Stimulated activated CD8-positive, alpha-beta memory T cell treated with anti-CD3 and anti-CD28 coated beads, Interleukin-15, amount 100 ng/mL, for 4 hours (primary cell): ENCODE measurements around the gene MICA.
"Not testable (repeated sequence)": the region's sequence is repeated elsewhere in the genome, so short reads cannot be mapped to it uniquely, and the experiment has no call there.

Source experiments
- DNase-seq, 2 donors: peaks; one replicate each; pipeline ENCODE4 v3.0.0-alpha.2; 2020; ENCODE audit warnings: low read depth in 2 of 2

The MICA gene

GRCh38 chr6:31383149-31383548 lies 20.2 kb upstream of the MICA start:
- no peak for DNase-seq

DNA sequence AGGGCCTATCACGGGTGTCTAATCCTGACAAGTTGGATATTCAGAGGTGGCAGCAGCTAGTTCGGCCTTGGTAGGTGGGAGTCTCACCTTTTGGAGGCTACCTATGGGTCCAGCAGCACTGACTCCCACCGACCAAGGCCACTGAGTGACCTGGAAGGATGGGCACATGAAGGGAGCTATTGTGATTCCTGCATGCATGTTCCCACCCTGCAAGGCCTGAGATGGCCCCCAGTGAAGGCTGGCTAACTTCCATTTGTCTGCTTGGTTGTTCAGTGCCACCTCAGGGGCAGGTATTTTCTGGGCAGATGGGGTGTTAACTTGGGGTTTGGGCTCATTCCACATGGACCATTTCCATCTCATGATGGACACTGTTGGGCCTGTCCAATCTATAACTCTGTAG lies 18.4 kb upstream of the MICA start:
- DNase-seq: no peak

GRCh38 chr6:31386099-31386498 lies 17.3 kb upstream of the MICA start:
- no peak for DNase-seq

GRCh38 chr6:31386977-31387376 lies 16.4 kb upstream of the MICA start:
- DNase-seq: no peak

DNA sequence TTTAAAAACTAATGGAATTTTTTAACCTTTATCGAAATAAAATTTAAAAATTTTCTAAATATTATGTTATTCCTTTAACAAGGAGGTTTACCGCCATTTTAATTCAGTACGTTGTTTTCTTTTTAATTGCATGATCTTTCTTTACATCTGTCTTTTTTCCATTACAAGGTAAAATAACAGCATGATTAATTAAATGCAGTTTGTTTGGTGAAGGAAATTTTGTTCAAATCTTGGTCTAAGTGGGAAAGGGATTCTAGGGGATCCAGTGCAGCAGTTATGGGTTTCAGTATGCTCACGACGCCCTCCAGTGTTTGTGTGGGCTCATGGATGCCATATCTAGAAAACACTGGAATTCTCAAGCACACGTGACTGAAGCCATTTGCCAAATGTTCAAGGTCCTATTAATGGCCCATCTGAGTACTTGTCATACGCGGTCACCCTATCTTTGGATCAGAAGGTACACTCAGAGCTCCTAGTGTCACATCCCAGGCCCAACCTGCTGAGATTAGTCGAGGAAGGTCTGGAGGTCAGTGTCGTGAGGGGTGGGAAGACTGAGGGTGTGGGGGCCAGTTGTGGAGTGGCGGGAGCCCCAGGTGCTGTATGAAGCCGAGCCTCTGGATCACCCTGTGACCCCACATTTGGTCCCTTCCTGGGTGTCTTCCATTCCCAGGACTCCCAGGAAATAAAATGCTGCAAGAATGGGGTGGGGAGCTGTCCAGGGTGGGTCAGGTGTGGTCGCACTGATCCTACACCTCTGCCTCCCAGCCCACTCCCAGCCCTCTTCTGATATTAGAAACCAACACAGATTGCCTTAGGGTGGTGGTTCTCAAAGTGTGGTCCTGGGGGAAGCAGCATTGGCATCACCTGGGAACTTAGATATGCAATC lies 14.2 kb upstream of the MICA start:
- not testable (repeated sequence) for DNase-seq

- not testable (repeated sequence) for DNase-seq
These were observed 13.6 kb upstream of the MICA start for GRCh38 chr6:31389802-31390132.

DNA sequence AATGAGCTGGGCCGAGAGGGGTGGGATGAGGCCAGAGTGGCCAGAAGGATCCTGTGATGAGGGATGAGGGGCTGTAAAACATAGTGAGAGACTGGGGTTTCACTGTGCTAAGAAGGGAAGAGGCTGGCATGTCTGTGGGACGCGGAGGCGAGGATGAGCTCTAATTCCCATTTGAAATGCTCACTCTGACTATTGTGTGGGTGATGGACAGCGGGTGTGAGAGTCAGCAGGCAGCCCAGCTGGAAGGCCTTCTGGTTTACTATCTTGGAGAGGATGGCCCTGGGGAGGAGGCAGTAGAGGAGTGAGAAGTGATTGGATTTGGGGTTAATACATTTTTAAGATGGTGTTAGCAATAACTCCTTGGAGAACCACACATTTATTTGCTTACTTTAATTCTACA lies 9.5 kb upstream of the MICA start:
- no peak for DNase-seq

DNA sequence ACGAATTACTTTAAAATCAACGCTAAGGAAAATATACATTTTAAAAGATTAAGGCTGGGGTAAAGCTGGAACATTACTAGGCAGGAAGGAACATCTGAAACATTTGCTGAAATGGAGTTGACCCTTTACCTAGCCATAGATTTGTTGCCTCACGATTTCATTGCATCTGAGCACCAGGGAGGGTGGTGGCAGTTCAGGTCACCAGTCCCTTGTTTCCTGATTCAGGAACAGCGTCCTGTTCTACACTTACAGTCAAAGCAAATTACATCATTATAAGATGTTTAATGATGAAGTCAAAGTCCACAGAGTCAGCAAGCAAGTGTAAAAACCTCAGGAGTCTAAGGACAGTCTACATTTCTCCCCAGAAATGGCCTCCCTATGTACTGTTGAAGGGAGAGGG lies 9.0 kb upstream of the MICA start:
- no peak for DNase-seq

DNA sequence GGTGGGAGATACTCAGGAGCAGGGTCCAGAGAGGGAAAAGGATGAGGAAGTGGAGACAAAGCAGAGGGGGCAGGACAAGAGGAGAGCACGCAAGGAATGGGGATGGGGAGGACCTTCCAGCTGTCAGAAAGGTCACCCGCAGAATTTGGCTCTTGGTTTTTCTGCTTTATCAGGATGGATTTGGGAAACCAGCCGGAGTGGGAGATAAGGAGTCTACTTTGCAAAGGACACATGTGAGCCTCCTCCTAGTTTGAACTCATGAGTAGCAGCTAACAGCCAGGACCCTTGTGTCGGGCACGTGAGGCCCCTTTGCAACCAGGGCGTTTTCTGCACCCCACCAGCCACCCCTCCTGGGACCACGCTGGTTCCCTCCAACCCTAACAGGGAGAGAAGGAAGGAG lies 7.6 kb upstream of the MICA start:
- no peak for DNase-seq

- peak; percentile 68 to 82 for DNase-seq
These were observed 6.8 kb upstream of the MICA start for GRCh38 chr6:31396422-31397152.

GRCh38 chr6:31397153-31397499 lies 6.3 kb upstream of the MICA start:
- DNase-seq: not testable (repeated sequence)

DNA sequence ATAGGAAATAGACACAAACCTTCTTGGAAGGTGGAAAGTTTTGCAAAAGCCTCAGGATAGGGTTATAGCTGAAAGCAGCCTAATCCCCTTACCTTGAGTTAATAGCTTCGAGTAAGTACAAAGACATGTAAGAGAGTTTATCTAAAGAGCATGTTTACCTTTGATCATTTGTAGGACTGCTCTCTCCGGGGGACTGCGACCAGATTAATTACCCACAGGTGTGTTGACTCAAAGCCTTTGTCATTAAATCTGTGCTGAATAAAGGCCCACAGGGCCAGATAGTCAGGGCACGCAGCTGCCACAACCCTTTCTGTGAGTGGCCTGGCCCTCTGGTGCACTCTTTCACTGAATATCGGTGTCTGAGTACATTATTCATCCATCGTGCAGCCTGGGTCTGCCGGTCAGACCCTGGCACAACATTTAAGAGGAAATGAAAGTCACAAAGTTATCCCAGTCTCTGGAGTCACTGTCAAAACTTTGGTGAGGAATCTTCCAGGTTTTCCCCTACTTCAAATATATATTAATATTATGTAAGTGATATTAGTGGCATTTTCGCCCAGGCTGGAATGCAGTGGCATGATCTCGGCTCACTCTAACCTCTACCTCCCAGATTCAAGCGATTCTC lies 5.4 kb upstream of the MICA start:
- DNase-seq: no peak

- peak; percentile 39 to 49 for DNase-seq
These were observed 3.6 kb upstream of the MICA start for GRCh38 chr6:31399589-31400466.

DNA sequence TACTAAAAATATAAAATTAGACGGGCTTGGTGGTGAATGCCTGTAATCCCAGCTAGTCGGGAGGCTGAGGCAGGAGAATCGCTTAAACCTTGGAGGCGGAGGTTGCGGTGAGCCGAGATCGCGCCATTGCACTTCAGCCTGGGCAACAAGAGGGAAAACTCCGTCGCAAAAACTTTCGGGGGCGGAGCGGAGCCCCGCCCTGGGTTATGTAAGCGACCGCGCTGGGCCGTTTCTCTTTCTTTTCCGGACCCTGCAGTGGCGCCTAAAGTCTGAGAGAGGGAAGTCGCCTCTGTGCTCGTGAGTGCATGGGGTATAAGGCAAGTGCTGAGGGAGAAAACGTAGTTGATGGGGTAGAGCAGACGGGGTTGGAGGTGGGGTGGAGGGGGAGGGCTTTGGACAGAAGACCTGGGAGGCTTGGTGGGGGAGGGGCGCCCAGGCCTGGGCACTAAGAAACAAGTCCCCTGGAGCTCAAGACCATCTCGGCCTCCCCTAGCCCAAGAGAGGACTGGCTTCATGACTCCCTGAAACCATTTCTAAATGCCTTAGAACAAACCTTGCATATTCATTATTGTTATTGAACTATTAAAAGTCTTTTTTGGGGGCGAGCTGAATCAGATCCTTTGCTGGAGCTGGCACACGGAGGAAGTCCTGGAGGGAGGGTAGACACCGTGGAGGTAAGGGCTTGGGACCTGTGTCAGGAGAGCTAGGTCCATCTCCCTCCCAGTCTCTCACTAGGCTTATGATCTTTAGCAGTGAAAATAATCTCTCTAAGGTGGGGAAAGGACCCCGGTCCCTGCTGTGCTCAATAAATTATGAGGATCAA lies 2.7 kb upstream of the MICA start:
- DNase-seq: peak; percentile 54 to 57

- DNase-seq: no peak
These were observed 2.0 kb upstream of the MICA start for GRCh38 chr6:31401403-31401802.

GRCh38 chr6:31402324-31403282 lies 792 bp upstream of the MICA start:
- no peak for DNase-seq

DNA sequence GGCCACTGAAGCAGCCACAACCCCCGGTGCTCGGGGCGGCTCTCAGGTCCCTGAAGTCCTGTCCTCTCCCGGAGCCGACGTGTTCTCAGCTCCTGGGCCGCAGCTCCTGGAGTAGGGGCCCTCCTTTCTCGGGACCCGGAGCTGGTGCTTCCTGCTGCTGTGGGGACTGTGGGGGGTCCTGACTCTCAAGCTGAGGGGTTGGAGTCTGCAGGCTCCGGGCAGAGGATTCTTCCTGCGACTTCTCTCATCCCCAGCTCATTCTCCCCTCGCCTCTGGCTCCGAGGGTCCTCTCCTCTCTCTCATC lies 618 bp downstream of the MICA start:
- DNase-seq: not testable (repeated sequence)

DNA sequence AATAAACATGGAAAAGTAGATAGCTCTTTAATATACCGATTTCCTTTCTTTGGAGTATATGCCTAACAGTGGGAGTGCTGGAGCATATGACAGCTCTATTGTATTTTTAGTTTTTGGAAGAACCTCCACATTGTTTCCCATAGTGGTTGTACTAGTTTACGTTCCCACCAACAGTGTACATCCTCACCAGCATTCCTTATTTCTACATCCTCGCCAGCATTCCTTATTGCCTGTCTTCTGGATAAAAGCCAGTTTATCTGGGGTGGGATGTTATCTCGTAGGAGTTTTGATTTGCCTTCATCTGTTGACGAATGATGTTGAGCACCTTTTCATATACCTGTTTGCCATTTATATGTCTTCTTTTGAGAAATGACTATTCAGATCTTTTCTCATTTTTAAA lies 2.6 kb downstream of the MICA start:
- no peak for DNase-seq

DNA sequence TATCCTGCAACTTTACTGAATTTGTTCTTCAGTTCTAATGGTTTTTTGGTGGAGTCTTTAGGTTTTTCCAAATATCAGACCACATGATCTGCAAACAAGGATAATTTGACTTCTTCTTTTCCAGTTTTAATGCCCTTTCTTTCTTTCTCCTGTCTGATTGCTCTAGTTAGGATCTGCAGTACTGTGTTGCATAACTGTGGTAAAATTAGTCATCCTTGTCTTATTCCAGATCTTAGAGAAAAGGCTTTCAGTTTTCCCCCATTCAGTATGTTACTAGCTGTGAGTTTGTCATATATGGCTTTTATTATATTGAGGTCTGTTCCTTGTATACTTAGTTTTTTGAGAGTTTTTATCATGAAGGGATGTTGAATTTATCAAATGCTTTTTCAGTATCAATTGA lies 4.3 kb downstream of the MICA start:
- DNase-seq: no peak

- DNase-seq: no peak
These were observed 9.1 kb downstream of the MICA start for GRCh38 chr6:31412506-31412905.
